PFSK-1 (cell line): ENCODE data around the gene APOA4.

Experiments
- FOXP2 ChIP-seq: optimal IDR thresholded peaks from 2 replicates; pipeline ENCODE3; 2011; ENCODE audit warnings: borderline replicate concordance, control low read depth, inconsistent platforms; ENCODE audit not compliant: insufficient read depth; ENCODE audit errors: extremely low read length, extremely low read depth
- POLR2AphosphoS5 ChIP-seq: IDR thresholded peaks from 2 replicates; pipeline ENCODE4 v1.6.1; 2012; ENCODE audit warnings: low read depth, mild to moderate bottlenecking, control low read depth, low read length, moderate library complexity
- SIN3A ChIP-seq: IDR thresholded peaks from 2 replicates; pipeline ENCODE4 v1.6.1; 2012; ENCODE audit warnings: mild to moderate bottlenecking, low read length, moderate library complexity, borderline replicate concordance; ENCODE audit not compliant: insufficient read depth
- TAF1 ChIP-seq: IDR thresholded peaks from 2 replicates; pipeline ENCODE4 v1.6.1; 2012; ENCODE audit warnings: low read length, control low read depth, borderline replicate concordance; ENCODE audit not compliant: insufficient read depth
- TF ChIP-seq, protein P1 (sequence below), 2 experiments: IDR thresholded peaks; 2 replicates each; pipeline versions ENCODE4 v1.6.1 to v1.8.0; 2011 to 2012; ENCODE audit warnings: low read depth in 2 of 2, low read length in 2 of 2, control low read depth in 1 of 2, inconsistent platforms in 1 of 2, mild to moderate bottlenecking in 1 of 2, moderate library complexity in 1 of 2; ENCODE audit not compliant: insufficient read depth in 1 of 2

DNA sequence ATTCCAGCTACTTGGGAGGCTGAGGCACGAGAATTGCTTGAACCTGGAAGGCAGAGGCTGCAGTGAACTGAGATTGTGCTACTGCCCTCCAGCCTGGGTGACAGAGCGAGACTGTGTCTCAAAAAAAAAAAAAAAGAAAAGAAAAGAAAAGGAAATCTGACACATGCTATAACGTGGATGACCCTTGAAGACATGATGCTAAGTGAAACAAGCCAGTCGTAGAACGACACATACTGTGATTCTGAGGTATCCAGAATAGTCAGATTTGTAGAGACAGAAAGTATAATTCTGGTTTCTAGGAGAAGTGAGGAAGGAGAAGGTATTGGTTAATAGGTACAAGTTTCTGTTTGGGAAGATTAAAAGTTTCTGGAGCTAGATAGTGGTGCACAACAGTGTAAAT is 24.7 kb downstream of the APOA4 start:
- TF ChIP-seq POLR2AphosphoS5 (no peak), TAF1 (no peak), SIN3A (no peak), FOXP2 (no peak)
- TF ChIP-seq, protein P1, sequence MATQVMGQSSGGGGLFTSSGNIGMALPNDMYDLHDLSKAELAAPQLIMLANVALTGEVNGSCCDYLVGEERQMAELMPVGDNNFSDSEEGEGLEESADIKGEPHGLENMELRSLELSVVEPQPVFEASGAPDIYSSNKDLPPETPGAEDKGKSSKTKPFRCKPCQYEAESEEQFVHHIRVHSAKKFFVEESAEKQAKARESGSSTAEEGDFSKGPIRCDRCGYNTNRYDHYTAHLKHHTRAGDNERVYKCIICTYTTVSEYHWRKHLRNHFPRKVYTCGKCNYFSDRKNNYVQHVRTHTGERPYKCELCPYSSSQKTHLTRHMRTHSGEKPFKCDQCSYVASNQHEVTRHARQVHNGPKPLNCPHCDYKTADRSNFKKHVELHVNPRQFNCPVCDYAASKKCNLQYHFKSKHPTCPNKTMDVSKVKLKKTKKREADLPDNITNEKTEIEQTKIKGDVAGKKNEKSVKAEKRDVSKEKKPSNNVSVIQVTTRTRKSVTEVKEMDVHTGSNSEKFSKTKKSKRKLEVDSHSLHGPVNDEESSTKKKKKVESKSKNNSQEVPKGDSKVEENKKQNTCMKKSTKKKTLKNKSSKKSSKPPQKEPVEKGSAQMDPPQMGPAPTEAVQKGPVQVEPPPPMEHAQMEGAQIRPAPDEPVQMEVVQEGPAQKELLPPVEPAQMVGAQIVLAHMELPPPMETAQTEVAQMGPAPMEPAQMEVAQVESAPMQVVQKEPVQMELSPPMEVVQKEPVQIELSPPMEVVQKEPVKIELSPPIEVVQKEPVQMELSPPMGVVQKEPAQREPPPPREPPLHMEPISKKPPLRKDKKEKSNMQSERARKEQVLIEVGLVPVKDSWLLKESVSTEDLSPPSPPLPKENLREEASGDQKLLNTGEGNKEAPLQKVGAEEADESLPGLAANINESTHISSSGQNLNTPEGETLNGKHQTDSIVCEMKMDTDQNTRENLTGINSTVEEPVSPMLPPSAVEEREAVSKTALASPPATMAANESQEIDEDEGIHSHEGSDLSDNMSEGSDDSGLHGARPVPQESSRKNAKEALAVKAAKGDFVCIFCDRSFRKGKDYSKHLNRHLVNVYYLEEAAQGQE (IDR thresholded peaks at IDR 0.05; ENCODE audit: insufficient read depth in 1 of 2, low read depth in 2 of 2, low read length in 2 of 2) = no peak
